Measurements from ENCODE around the gene CDC5L.
"Not testable (repeated sequence)": the region's sequence is repeated elsewhere in the genome, so short reads cannot be mapped to it uniquely, and the experiment has no call there.

The CDC5L gene

DNA sequence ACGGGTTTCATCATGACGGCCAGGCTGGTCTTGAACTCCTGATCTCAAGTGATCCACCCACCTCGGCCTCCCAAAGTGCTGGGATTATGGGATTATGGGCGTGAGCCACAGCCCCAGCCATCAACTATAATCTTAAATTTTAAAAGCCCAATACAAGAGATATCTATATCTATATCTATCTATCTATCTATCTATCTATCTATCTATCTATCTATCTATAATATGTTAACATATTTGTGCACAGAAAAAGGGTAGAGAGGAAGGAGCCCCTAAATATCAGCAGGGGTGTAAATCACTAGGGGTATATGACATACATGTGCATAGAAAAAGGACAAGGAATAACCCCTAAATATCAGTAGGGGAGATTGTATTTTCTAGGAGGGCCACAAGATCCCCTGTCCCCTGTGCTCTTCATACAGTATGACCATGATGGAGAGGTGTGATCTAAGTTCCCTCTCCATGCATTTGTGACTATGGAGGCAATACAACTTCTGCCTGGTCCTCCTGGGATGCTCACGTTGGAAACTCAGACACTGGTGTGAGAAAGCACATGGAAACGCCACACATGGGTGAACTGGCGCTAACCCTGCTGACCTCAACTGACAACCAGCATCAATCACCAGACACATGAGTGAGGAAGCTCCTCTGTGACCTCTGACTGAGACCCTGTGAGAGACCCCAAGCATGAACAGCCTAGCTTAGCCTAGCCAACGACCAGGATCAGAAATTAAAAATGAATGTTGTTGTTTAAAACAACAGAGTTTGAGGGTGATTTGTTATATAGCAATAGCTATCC is 46.2 kb upstream of the CDC5L start:
- no peak for TF ChIP-seq CTCF (IDR thresholded peaks at IDR 0.05; ENCODE audit: poor library complexity, severe bottlenecking)
- Histone ChIP-seq H3K4me1 (ENCODE audit: insufficient read depth, poor library complexity, severe bottlenecking) (peaks cover 2% of the 10 kb centered on the region), H3K27me3 (ENCODE audit: insufficient read depth, poor library complexity, severe bottlenecking) (peaks cover 34% of the 10 kb centered on the region), H3K27ac (ENCODE audit: poor library complexity, severe bottlenecking) (no peak overlapping the region), H3K9me3 (ENCODE audit: severe bottlenecking) (no peaks in the 10 kb centered on the region), H3K36me3 (ENCODE audit: low read depth) (no peaks in the 10 kb centered on the region), H3K4me3 (ENCODE audit: severe bottlenecking) (no peak overlapping the region)
- no peak for DNase-seq (ENCODE audit: low spot score)
- no peak for ATAC-seq (ENCODE audit: low read depth)

- no peak for ATAC-seq (ENCODE audit: low read depth)
- no peak for DNase-seq (ENCODE audit: low spot score)
- no peaks in the 10 kb centered on the region for H3K9me3 ChIP-seq (ENCODE audit: severe bottlenecking)
- peaks cover 2% of the 10 kb centered on the region for H3K4me1 ChIP-seq (ENCODE audit: insufficient read depth, poor library complexity, severe bottlenecking)
- H3K27me3 ChIP-seq (ENCODE audit: insufficient read depth, poor library complexity, severe bottlenecking), result peaks cover 34% of the 10 kb centered on the region
- H3K4me3 ChIP-seq (ENCODE audit: severe bottlenecking), result no peak overlapping the region
- no peak overlapping the region for H3K27ac ChIP-seq (ENCODE audit: poor library complexity, severe bottlenecking)
- H3K36me3 ChIP-seq (ENCODE audit: low read depth), result no peaks in the 10 kb centered on the region
- no peak for TF ChIP-seq CTCF (IDR thresholded peaks at IDR 0.05; ENCODE audit: poor library complexity, severe bottlenecking)
Measured at GRCh38 chr6:44342052-44342451, 45.5 kb upstream of the CDC5L start.

DNA sequence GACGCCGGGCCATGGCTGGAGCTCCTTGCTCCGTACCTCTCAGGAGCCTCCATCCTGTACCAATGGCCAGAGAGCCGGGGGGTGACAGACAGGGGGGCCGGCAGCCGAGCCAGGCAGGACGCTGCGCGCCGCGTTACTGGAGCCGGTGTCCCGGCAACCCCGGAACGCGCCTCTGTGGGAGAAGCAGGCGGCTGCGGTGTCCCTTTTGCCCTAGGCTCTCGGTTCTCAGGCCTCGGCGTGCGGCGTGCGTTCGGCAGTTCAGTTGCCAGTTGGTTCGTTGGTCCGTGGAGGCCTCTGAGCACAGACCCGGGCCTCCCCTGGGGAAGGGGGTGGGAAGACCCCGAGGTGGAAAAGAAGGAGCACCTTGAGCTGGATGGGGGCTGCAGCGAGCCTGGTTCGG is 45.0 kb upstream of the CDC5L start, which contains the start of gene SPATS1:
Gene SPATS1, plus strand, starts transcription at position 162 of the 400 bp plus-strand sequence. CDS start 446 bp downstream, outside the sequence.
- H3K27me3 ChIP-seq (ENCODE audit: insufficient read depth, poor library complexity, severe bottlenecking), result peaks cover 34% of the 10 kb centered on the region
- H3K4me1 ChIP-seq (ENCODE audit: insufficient read depth, poor library complexity, severe bottlenecking), result peaks cover 2% of the 10 kb centered on the region
- ATAC-seq (ENCODE audit: low read depth) (no peak), DNase-seq (ENCODE audit: low spot score) (no peak)
- H3K36me3 ChIP-seq (ENCODE audit: low read depth), result no peaks in the 10 kb centered on the region
- TF ChIP-seq CTCF (IDR thresholded peaks at IDR 0.05; ENCODE audit: poor library complexity, severe bottlenecking), result no peak
- H3K4me3 ChIP-seq (ENCODE audit: severe bottlenecking), result no peak within 1 kb of the TSS
- H3K27ac ChIP-seq (ENCODE audit: poor library complexity, severe bottlenecking), result no peak within 1 kb of the TSS
- H3K9me3 ChIP-seq (ENCODE audit: severe bottlenecking), result no peaks in the 10 kb centered on the region

DNA sequence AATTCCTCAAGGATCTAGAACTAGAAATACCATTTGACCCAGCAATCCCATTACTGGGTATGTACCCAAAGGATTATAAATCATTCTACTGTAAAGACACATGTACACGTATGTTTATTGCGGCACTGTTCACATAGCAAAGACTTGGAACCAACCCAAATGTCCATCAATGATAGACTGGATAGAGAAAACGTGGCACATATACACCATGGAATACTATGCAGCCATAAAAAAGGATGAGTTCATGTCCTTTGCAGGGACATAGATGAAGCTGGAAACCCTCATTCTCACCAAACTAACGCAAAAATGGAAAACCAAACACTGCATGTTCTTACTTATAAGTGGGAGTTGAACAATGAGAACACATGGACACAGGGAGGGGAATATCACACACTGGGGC is 40.7 kb upstream of the CDC5L start:
- DNase-seq (ENCODE audit: low spot score); H3K4me3 ChIP-seq (ENCODE audit: severe bottlenecking); H3K9me3 ChIP-seq (ENCODE audit: severe bottlenecking); H3K27ac ChIP-seq (ENCODE audit: poor library complexity, severe bottlenecking); H3K36me3 ChIP-seq (ENCODE audit: low read depth); H3K4me1 ChIP-seq (ENCODE audit: insufficient read depth, poor library complexity, severe bottlenecking); ATAC-seq (ENCODE audit: low read depth): not testable (repeated sequence)
- H3K27me3 ChIP-seq (ENCODE audit: insufficient read depth, poor library complexity, severe bottlenecking), result peaks cover 30% of the 10 kb centered on the region

DNA sequence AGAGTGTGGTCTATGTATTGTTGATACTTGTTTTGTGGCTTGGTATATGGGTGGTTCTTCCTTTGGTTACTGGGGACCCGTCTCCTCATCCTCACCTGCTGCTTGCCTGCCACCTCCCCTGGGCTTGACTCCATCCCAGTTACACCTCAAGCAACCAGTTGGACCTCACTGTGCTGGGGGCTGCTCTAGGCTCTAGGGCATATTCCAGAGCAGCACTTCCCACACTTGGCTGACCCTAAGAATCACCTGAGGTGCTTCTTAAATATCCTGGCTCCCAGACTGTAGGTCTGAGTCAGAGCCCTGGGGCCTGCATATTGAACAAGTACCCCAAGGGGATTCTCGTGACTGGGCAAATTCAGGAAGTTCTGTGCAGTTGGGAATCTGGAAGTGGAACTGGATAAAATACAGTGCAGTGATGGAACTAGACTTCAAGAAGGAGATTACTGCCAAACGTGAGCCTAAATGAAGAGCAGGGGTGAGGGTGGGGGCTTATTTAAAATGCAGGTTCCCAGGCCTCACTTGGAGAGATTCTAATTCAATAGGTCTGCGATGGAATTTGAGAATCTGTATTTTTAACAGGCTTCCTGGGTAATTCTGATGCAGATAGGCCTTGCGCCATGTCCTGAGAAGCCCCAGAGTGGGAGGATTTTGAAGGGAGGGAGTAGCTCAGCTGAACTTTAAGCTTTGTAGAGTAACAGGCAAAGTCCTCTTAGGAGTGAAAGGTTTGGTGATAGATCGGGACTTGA is 37.4 kb upstream of the CDC5L start:
- DNase-seq (ENCODE audit: low spot score), result no peak
- no peak for ATAC-seq (ENCODE audit: low read depth)
- Histone ChIP-seq H3K4me3 (ENCODE audit: severe bottlenecking) (no peak overlapping the region), H3K27me3 (ENCODE audit: insufficient read depth, poor library complexity, severe bottlenecking) (no peaks in the 10 kb centered on the region), H3K36me3 (ENCODE audit: low read depth) (no peaks in the 10 kb centered on the region), H3K9me3 (ENCODE audit: severe bottlenecking) (no peaks in the 10 kb centered on the region), H3K4me1 (ENCODE audit: insufficient read depth, poor library complexity, severe bottlenecking) (no peaks in the 10 kb centered on the region), H3K27ac (ENCODE audit: poor library complexity, severe bottlenecking) (no peak overlapping the region)
- no peak for TF ChIP-seq CTCF (IDR thresholded peaks at IDR 0.05; ENCODE audit: poor library complexity, severe bottlenecking)

DNA sequence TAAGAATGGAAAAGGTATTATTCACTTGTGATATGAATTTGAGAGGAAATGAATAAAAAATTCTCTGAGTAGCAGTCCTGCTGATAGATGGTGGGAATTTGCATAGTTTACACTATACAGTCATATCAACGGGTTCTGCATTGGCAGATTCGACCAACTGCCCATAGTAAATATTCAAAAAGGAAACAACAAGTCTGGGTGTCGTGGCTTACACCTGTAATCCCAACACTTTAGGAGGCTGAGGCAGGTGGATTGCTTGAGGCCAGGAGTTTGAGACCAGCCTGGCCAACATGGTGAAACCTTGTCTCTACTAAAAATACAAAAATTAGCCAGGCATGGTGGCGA is 36.9 kb upstream of the CDC5L start:
- not testable (repeated sequence) for H3K27me3 ChIP-seq (ENCODE audit: insufficient read depth, poor library complexity, severe bottlenecking); H3K9me3 ChIP-seq (ENCODE audit: severe bottlenecking); ATAC-seq (ENCODE audit: low read depth); H3K27ac ChIP-seq (ENCODE audit: poor library complexity, severe bottlenecking); H3K4me1 ChIP-seq (ENCODE audit: insufficient read depth, poor library complexity, severe bottlenecking); H3K36me3 ChIP-seq (ENCODE audit: low read depth); H3K4me3 ChIP-seq (ENCODE audit: severe bottlenecking); DNase-seq (ENCODE audit: low spot score)

Measured in RWPE2 (cell line).